Activated CD4-positive, alpha-beta T cell treated with anti-CD3 and anti-CD28 coated beads for 36 hours (primary cell): Measurements from ENCODE around the gene FGF21. TPM values are rescaled to one million over a fixed set of nuclear protein-coding genes. Genes with fewer than 3 reads are reported as not detected.

Experiments
- ATAC-seq: fragments of 200-7000 bp; cut with Tn5 transposase; one replicate; pipeline ENCODE4 v1.10.0; 2021; ENCODE audit warnings: mild to moderate bottlenecking, moderate library complexity
- CTCF ChIA-PET: fragments of 350-600 bp; sonication (Branson Sonifier 250); formaldehyde crosslinking; loops from one replicate; lab custom pipeline; 2021; ENCODE audit warnings: antibody characterized with exemption; lab: Charles Lee
- POLR2A ChIA-PET: fragments of 350-600 bp; sonication (Branson Sonifier 250); formaldehyde crosslinking; loops from one replicate; lab custom pipeline; 2021; ENCODE audit warnings: antibody characterized with exemption, inconsistent platforms; lab: Charles Lee
- DNase-seq: peaks from one replicate; pipeline ENCODE4 v3.0.0-alpha.2; 2020
- H3K27ac Mint-ChIP-seq: one replicate; pipeline ENCODE4 v1.8.0; 2021; ENCODE audit warnings: mixed read lengths
- H3K27me3 Mint-ChIP-seq: one replicate; pipeline ENCODE4 v1.8.0; 2021; ENCODE audit warnings: mixed read lengths
- H3K36me3 Mint-ChIP-seq: one replicate; pipeline ENCODE4 v1.8.0; 2021; ENCODE audit warnings: low read depth, mixed read lengths
- H3K4me1 Mint-ChIP-seq: one replicate; pipeline ENCODE4 v1.8.0; 2021; ENCODE audit warnings: mixed read lengths
- H3K4me3 Mint-ChIP-seq: one replicate; pipeline ENCODE4 v1.8.0; 2021; ENCODE audit warnings: mild to moderate bottlenecking, moderate library complexity, mixed read lengths
- H3K9me3 Mint-ChIP-seq: one replicate; pipeline ENCODE4 v1.8.0; 2021; ENCODE audit warnings: low read depth, mixed read lengths
- intact Hi-C, 2 experiments: fragments of 100-400 bp; cut with DNase I in 1 of 2; cut with micrococcal nuclease in 1 of 2; formaldehyde crosslinking; loops; one replicate each; pipeline versions ENCODE4 v1.14.2 to v1.15.1; 2022 to 2024; cut with DNase I, micrococcal nuclease
- total RNA-seq, 2 experiments: library from RNA; stranded (reverse); gene quantifications; one replicate each; pipeline ENCODE4 v1.2.3, GENCODE V29; 2021

Gene FGF21
- total RNA-seq, 2 experiments from 2014 or later, result not detected

- DNase-seq (peak; percentile 76), ATAC-seq (peak; percentile 78)
- Mint-ChIP-seq H3K4me3 (no peak overlapping the region), H3K36me3 (no peaks in the 10 kb centered on the region), H3K27me3 (peaks cover 10% of the 10 kb centered on the region), H3K27ac (no peak overlapping the region), H3K9me3 (peaks cover 2% of the 10 kb centered on the region), H3K4me1 (peaks cover 21% of the 10 kb centered on the region)
- CTCF ChIA-PET, result interaction anchor here (0.6 kb wide), 1 partner anchor 99 kb away, joined by 3 read pairs; the partner anchor contains the start of gene CA11
- intact Hi-C loops, result loop anchor here in 1 of 2 experiments (1.0 to 5.0 kb wide), 2 partner anchors 50 to 233 kb away; partner anchors contain the start of gene LMTK3
- POLR2A ChIA-PET, result no interaction called here
These were observed 9.9 kb upstream of the FGF21 start for GRCh38 chr19:48745208-48745995.

GRCh38 chr19:48746110-48746509 lies 9.2 kb upstream of the FGF21 start:
- Mint-ChIP-seq H3K9me3 (peaks cover 2% of the 10 kb centered on the region), H3K27ac (no peak overlapping the region), H3K4me1 (peaks cover 17% of the 10 kb centered on the region), H3K36me3 (no peaks in the 10 kb centered on the region), H3K27me3 (peaks cover 11% of the 10 kb centered on the region), H3K4me3 (peak overlapping the region; percentile 1)
- CTCF ChIA-PET, result no interaction called here
- DNase-seq (no peak), ATAC-seq (no peak)
- POLR2A ChIA-PET, result no interaction called here
- intact Hi-C loops, result loop anchor here in 1 of 2 experiments (5.0 kb wide), 1 partner anchor 234 kb away; the partner anchor contains the start of gene LMTK3

- intact Hi-C loops, result loop anchor here in 1 of 2 experiments (1.0 to 5.0 kb wide), 2 partner anchors 27 to 235 kb away; partner anchors contain the start of gene LMTK3
These were observed 8.4 kb upstream of the FGF21 start, which contains the start of gene IZUMO1 for GRCh38 chr19:48746738-48747575. Gene IZUMO1 (minus strand): TSS chr19:48746909. CDS start chr19:48745859, 1,050 bp downstream.

GRCh38 chr19:48749571-48750198 lies 5.6 kb upstream of the FGF21 start:
- ATAC-seq, result no peak
- Mint-ChIP-seq H3K9me3 (peaks cover 2% of the 10 kb centered on the region), H3K27me3 (peaks cover 27% of the 10 kb centered on the region), H3K4me1 (peaks cover 27% of the 10 kb centered on the region), H3K27ac (no peak overlapping the region), H3K36me3 (no peaks in the 10 kb centered on the region), H3K4me3 (no peak overlapping the region)
- intact Hi-C loops, result loop anchor here in 1 of 2 experiments (5.0 kb wide), 1 partner anchor 237 kb away; the partner anchor contains the start of gene LMTK3
- DNase-seq, result no peak
- ChIA-PET CTCF (no interaction called here), POLR2A (no interaction called here)

More at GRCh38 chr19:48746738-48747575, 8.4 kb upstream of the FGF21 start, which contains the start of gene IZUMO1:
- ChIA-PET POLR2A (interaction anchor here (0.6 kb wide), 1 partner anchor 1147 kb away, joined by 3 read pairs; no protein-coding TSS in a partner anchor), CTCF (interaction anchor here (0.7 to 0.8 kb wide), 2 partner anchors 51 to 153 kb away, joined by 3 read pairs; partner anchors contain the start of genes FUT2 and NUCB1)
- DNase-seq (peak; percentile 77), ATAC-seq (peak; percentile 86)
- H3K9me3 Mint-ChIP-seq, result peaks cover 2% of the 10 kb centered on the region
- H3K4me3 Mint-ChIP-seq, result peak within 1 kb of the TSS; percentile 10
- no peak within 1 kb of the TSS for H3K27ac Mint-ChIP-seq
- H3K4me1 Mint-ChIP-seq, result peaks cover 16% of the 10 kb centered on the region
- peaks cover 14% of the 10 kb centered on the region for H3K27me3 Mint-ChIP-seq
- no peaks in the 10 kb centered on the region for H3K36me3 Mint-ChIP-seq

GRCh38 chr19:48750351-48750750 lies 5.0 kb upstream of the FGF21 start:
- DNase-seq (no peak), ATAC-seq (no peak)
- H3K4me1 Mint-ChIP-seq, result peaks cover 27% of the 10 kb centered on the region
- intact Hi-C loops, result no loop called here
- ChIA-PET POLR2A (interaction anchor here (0.5 kb wide), 1 partner anchor 13 kb away, joined by 5 read pairs; no protein-coding TSS in a partner anchor), CTCF (interaction anchor here (0.6 kb wide), 1 partner anchor 54 kb away, joined by 3 read pairs; no protein-coding TSS in a partner anchor)
- H3K36me3 Mint-ChIP-seq, result no peaks in the 10 kb centered on the region
- H3K27me3 Mint-ChIP-seq, result peaks cover 27% of the 10 kb centered on the region
- no peak overlapping the region for H3K4me3 Mint-ChIP-seq
- no peak overlapping the region for H3K27ac Mint-ChIP-seq
- peaks cover 2% of the 10 kb centered on the region for H3K9me3 Mint-ChIP-seq

GRCh38 chr19:48750771-48751504 lies 4.4 kb upstream of the FGF21 start:
- intact Hi-C loops, result no loop called here
- no peak overlapping the region for H3K27ac Mint-ChIP-seq
- ATAC-seq, result no peak
- no peak for DNase-seq
- CTCF ChIA-PET, result interaction anchor here (0.6 kb wide), 1 partner anchor 54 kb away, joined by 3 read pairs; no protein-coding TSS in a partner anchor
- peaks cover 22% of the 10 kb centered on the region for H3K4me1 Mint-ChIP-seq
- POLR2A ChIA-PET, result interaction anchor here (0.5 kb wide), 1 partner anchor 13 kb away, joined by 5 read pairs; no protein-coding TSS in a partner anchor
- H3K9me3 Mint-ChIP-seq, result peaks cover 2% of the 10 kb centered on the region
- no peak overlapping the region for H3K4me3 Mint-ChIP-seq
- no peaks in the 10 kb centered on the region for H3K36me3 Mint-ChIP-seq
- peaks cover 22% of the 10 kb centered on the region for H3K27me3 Mint-ChIP-seq

- ChIA-PET POLR2A (interaction anchor here (0.7 kb wide), 1 partner anchor 305 kb away, joined by 4 read pairs; no protein-coding TSS in a partner anchor), CTCF (no interaction called here)
- peaks cover 15% of the 10 kb centered on the region for H3K4me1 Mint-ChIP-seq
- H3K27me3 Mint-ChIP-seq, result peaks cover 17% of the 10 kb centered on the region
- H3K4me3 Mint-ChIP-seq, result peak overlapping the region; percentile 66
- peak; percentile 39 for DNase-seq
- H3K9me3 Mint-ChIP-seq, result no peaks in the 10 kb centered on the region
- intact Hi-C loops, result no loop called here
- H3K27ac Mint-ChIP-seq, result no peak overlapping the region
- ATAC-seq, result no peak
- no peaks in the 10 kb centered on the region for H3K36me3 Mint-ChIP-seq
These were observed 3.4 kb upstream of the FGF21 start for GRCh38 chr19:48751845-48752495.

GRCh38 chr19:48752496-48753365 lies 2.6 kb upstream of the FGF21 start, which contains the start of gene FUT1:
Gene FUT1 (minus strand): TSS chr19:48752641. CDS start chr19:48751281, 1,360 bp downstream.
- intact Hi-C loops, result no loop called here

GRCh38 chr19:48755787-48756186 lies 463 bp downstream of the FGF21 start:
- intact Hi-C loops, result no loop called here
- no peaks in the 10 kb centered on the region for H3K9me3 Mint-ChIP-seq
- ChIA-PET CTCF (no interaction called here), POLR2A (no interaction called here)
- no peak overlapping the region for H3K27ac Mint-ChIP-seq
- H3K4me3 Mint-ChIP-seq, result no peak overlapping the region
- DNase-seq, result no peak
- no peaks in the 10 kb centered on the region for H3K36me3 Mint-ChIP-seq
- peaks cover 20% of the 10 kb centered on the region for H3K27me3 Mint-ChIP-seq
- ATAC-seq, result no peak
- H3K4me1 Mint-ChIP-seq, result peaks cover 17% of the 10 kb centered on the region

More at GRCh38 chr19:48752496-48753365, 2.6 kb upstream of the FGF21 start, which contains the start of gene FUT1:
- peak; percentile 81 for ATAC-seq
- H3K27ac Mint-ChIP-seq, result no peak within 1 kb of the TSS
- no peaks in the 10 kb centered on the region for H3K36me3 Mint-ChIP-seq
- DNase-seq, result peak; percentile 60
- no peaks in the 10 kb centered on the region for H3K9me3 Mint-ChIP-seq
- peak within 1 kb of the TSS; percentile 66 for H3K4me3 Mint-ChIP-seq
- H3K27me3 Mint-ChIP-seq, result peaks cover 17% of the 10 kb centered on the region
- CTCF ChIA-PET, result no interaction called here
- H3K4me1 Mint-ChIP-seq, result peaks cover 13% of the 10 kb centered on the region
- POLR2A ChIA-PET, result interaction anchor here (0.7 kb wide), 1 partner anchor 304 kb away, joined by 4 read pairs; no protein-coding TSS in a partner anchor
